GM13977 (cell line): ENCODE measurements around the gene CELF1.

Source experiments
- DNase-seq: peaks from one replicate; pipeline ENCODE4 v3.0.0; 2012; ENCODE audit warnings: low spot score
- CTCF ChIP-seq: IDR thresholded peaks from 2 replicates; pipeline ENCODE4 v1.5.1; 2012; ENCODE audit warnings: mild to moderate bottlenecking, control low read depth; ENCODE audit not compliant: insufficient read depth; ENCODE audit errors: extremely low read depth, missing control alignments
- in situ Hi-C: fragments of 300-500 bp; cut with MboI; formaldehyde crosslinking; loops from one replicate; pipeline ENCODE4 v1.12.0; 2022; ENCODE audit warnings: low sequenced_read_pairs, low pct_unique_long_range_greater_than_20kb, mixed read lengths, inconsistent platforms; ENCODE audit not compliant: unreplicated experiment

CELF1 gene

DNA sequence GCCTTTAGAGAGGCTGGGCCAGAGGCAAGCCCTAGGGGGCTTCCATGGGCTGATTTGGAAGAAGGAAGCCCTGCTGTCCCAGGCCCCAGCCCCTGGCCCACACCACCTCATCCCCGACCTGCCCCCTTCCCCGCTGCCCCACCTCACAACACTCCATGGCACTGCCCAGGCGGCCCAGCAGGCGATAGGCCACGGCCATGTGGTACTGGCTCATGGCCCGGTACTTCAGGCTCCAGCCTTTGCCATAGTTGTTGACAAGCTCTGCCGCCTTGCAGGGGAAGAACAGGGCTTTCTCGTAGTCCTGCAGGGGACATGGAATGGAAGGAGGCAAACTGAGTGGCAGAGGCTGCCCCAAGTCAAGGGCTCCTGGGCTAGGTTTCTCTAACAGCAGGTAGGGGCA lies 110.4 kb downstream of the CELF1 start:
- no peak for DNase-seq
- TF ChIP-seq CTCF: no peak
- in situ Hi-C loops: no loop called here

DNA sequence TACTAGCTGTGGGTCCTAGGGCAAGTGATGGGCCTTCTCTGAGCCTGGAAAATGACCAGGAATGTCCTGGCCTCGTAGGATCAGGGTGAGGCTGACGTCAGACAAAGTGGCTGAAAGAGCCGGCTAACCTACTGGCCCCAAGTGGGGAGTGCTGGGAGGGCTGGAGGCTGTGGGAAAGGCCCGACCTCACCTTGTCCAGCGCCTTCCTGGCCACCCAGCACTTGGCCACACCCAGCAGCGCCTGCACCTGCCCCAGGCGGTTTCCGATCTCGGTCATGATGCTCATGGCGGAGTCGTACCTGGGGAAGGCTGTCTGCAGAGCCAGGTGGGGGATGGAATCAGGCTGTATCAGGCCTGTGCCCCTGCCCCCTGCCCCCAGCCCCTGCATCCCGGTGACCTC lies 111.5 kb downstream of the CELF1 start:
- in situ Hi-C loops: no loop called here
- DNase-seq: no peak
- TF ChIP-seq CTCF: no peak

- no peak for DNase-seq
- in situ Hi-C loops: no loop called here
- no peak for TF ChIP-seq CTCF
These were observed 112.9 kb downstream of the CELF1 start for GRCh38 chr11:47440054-47440476.

DNA sequence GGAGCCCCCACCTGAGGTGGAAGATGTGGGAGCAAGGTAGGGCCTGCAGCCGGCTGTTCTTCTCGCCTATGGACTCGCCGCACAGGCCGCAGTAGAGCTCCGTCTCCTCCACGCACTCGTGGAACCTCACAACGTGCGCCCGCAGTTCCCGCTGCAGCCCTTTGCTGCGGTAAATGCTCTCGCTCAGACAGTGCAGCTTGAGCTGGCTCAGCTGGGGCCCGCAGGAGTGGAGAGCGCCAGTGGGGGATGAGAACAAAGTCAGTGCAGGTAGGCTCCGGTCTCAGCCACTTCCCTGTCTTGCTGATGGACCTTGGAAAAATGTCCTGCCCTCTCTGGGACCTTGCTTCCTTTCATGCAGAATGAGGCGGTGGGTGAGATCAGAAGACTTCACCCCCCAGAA lies 114.2 kb downstream of the CELF1 start:
- no peak for TF ChIP-seq CTCF
- no peak for DNase-seq
- in situ Hi-C loops: no loop called here

DNA sequence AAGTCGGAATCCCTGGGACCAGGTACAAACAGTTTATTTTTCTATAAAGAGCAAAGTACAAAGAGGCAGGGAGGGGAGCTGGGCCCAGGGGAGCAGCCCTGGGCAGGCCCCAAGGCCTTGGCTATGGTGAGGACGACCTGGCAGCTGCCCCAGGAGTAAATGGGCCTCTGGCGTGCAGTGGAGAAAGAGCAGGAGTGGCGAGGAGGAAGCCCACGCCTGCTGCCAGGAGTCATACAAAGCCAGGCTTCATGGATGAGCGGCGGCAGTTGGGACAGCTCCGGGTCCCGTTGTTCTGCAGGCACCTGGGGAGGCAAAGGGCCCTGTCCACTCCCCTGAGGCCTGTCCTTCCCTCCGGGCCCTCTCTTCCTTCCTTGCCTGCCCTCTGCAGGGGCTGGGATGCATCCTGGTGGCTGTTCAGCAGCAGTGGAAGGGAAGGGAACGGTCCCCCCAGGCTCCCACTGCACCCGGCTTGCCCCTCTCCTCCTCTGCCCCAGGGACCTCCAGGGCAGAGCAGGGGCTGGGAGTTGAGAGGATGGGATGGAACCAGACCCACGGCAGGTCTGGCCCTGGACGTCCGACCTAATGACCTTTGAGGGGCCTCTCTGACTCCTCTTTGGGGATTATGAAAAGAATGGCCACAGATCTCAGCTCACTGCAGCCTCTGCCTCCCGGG lies 115.0 kb downstream of the CELF1 start:
- in situ Hi-C loops: no loop called here
- DNase-seq: no peak
- TF ChIP-seq CTCF: no peak

GRCh38 chr11:47437218-47437745 lies 115.7 kb downstream of the CELF1 start:
- TF ChIP-seq CTCF: no peak
- DNase-seq: no peak
- in situ Hi-C loops: no loop called here
